HG03196 (cell line): ENCODE data around the gene RHBDF2.
"Not testable (repeated sequence)": the region's sequence is repeated elsewhere in the genome, so short reads cannot be mapped to it uniquely, and the experiment has no call there.

Experiments used
- ATAC-seq: cut with Tn5 transposase; IDR thresholded peaks from one replicate; pipeline ENCODE4 v1.9.1; 2021; ENCODE audit not compliant: unreplicated experiment

Gene RHBDF2

DNA sequence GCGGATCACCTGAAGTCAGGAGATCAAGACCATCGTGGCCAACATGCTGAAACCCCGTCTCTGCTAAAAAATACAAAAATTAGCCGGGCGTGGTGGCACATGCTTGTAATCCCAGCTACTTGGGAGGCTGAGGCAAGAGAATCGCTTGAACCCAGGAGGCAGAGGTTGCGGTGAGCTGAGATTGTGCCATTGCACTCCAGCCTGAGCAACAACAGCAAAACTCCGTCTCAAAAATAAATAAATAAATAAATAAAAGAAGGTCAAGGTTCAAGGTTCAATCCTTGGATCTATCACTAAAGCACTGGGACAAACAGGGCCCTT, 24.2 kb upstream of the RHBDF2 start:
- not testable (repeated sequence) for ATAC-seq

DNA sequence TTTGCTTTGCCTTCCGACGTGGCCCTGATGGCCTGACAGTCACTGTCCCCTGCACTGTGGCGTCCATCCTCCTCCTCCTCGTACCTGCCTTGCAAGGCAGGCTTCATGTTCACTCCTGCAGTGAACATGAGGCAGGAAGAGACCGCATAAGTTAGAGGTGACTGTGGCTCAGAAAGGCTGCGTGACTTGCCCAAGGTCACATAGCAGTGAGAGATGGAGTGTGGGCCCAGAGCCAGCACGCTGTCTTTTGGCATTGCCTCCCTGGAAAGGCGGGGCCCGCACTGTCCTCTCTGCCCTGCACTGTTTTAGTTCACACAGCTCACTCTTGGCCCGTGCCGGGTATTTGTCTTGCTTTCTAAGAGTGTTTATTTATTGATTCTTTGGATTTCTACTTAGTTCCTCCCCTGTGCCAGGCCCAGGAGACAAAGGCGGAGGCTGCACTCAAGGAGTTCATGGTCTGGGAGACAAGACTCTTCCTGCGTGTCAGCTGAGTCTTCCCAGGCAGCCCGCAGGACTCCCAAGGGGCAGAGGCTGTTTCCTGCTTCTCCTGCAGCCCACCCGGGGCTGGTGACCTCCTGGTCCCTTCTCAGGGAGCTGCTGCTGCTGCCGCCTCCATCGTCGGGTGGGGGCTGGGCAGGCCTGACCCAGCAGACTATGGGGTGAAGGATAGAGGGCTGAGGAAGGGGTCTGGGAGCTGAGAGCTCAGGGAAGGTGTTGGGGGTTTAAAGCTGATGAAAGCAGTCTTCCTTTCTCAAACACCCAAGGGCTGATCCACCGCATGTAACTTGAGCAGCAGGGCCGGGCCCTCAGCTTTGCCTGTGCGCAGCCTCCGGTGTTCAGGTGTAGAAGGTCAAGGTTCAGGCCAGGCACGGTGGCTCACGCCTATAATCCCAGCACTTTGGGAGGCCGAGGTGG, 23.6 kb upstream of the RHBDF2 start:
- no peak for ATAC-seq

DNA sequence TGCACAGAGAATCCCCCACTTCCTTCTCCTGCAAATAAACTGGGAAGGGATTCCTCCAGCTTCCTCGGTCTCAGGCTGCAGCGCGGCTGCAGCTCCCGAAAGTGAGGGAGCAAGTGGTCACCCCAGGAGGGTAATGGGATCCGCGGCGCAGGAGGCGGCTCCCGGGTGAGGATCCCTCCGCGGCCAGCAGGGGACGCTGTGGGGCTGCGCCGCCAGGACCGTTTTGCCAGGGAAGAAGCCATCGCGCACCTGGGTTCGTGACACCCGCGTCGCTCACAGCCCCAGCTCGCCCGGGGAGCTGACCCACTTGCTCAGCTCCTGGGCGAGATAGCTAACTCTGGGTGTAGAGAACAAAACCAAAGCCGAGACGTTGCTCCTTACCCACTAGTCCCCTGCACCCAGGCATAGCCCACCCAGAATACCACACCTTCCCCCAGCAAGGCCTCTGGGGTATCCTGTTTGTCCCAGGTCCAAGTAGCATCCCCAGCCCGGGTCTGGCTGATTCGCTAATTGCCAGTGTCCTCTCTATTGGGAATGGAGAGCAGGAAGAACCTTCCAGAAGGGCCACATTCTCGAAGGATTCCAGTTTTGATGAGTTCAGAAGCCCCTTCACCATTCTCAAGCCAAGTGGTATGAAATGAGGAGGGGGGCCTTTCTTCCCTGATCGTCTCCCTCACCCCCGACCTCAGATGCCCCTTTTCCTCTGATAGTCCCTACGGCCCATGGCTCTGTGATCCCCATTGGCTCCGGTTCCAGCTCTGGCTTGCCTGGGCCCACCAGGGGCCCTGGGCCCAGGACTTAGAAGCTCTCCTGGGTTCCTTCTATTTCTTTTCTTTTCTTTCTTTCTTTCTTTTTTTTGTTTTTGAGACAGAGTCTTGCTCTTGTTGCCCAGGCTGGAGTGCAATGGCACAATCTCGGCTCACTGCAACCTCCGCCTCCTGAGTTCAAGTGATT, 22.1 kb upstream of the RHBDF2 start:
- no peak for ATAC-seq

DNA sequence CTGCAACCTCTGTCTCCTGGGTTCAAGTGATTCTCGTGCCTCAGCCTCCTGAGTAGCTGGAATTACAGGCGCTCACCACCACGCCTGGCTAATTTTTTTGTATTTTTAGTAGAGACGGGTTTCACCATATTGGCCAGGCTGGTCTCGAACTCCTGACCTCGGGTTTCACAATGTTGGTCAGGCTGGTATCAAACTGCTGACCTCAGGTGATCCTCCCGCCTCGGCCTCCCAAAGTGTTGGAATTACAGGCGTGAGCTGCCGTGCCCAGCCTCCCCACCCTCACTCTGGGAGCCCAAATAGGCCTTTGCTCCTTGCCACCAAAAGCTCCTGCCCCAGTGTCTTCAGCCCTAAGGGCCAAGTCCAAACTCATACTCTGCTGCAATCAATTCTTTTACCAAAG, 20.5 kb upstream of the RHBDF2 start:
- not testable (repeated sequence) for ATAC-seq

DNA sequence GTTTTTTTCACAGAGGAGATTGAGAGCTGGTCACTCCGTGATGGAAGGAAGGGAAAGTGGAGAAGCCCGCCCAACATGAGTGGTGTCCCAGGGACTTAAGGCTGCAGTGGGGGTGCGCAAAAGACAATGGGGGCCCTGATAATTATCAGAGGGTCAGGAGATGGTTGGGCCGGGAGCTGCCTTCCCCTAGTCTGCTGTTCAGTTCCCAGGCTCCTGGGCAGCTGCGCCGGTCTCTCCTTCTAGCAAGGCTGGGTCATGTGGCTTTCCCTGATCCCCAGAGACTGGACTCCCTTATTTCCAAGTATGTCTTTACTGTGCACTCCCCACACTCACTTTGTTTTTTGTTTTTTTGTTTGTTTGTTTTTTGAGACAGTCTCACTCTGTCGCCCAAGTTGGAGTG, 20.0 kb upstream of the RHBDF2 start:
- no peak for ATAC-seq

DNA sequence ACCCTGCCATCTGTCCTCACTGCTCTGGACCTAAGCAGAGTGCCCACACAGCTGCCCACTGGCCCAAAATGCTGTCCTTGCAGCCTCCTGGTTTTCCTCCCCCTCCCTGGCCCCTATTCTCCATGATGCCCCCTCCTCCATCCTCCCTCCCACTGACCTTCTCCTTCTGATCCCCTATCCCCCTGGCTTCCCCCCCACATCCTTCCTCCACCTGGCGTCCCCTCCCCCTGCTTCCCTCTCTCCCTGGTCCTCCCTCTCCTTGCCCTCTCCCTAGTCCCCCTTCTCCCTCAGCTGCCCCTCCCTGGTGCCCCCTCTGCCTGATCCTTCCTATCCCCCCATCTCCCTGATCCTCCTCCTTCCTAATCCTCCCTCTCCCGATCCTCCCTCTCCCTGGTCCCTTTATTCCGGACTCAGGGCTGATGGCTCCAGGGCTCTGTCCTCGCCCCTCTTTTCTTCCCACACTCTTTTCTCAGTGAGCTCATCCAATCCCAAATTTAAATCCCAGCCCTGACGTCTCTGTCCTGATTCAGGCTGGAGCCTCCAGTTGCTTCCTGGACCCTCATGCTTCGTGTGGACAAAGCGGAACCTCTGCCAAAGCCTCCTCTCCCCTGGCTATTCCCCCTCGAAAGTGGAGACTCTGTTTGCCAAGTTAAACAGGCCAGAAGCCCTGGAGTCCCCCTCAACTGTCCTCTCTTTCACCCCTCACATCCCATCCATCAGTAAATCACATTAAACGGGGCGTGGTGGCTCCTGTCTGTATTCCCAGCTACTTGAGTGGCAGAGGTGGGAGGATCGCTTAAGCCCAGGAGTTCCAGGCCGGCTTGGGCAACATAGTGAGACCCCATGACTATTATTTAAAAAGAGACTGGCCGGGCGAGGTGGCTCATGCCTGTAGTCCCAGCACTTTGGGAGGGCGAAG, 18.1 kb upstream of the RHBDF2 start:
- ATAC-seq, result no peak

DNA sequence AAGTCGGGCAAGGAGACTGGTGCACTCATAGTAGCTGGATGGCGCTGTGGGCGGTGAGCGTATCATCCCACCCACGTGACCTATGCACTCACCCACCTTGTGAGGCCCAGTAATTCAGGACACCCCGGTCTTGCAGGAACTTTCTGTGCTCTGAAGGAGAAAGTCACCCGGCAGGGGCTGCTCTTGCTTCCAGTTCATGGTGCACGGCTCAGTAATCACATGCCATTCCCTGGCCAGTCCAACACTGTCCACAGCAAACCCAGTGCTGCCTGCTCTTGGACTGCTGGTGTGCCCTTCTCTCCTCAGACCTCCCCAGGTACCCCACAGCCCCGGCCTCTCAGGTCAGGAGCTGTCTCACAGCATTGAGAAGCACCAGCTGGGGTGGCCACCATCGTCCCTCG, 16.4 kb upstream of the RHBDF2 start:
- ATAC-seq, result no peak

DNA sequence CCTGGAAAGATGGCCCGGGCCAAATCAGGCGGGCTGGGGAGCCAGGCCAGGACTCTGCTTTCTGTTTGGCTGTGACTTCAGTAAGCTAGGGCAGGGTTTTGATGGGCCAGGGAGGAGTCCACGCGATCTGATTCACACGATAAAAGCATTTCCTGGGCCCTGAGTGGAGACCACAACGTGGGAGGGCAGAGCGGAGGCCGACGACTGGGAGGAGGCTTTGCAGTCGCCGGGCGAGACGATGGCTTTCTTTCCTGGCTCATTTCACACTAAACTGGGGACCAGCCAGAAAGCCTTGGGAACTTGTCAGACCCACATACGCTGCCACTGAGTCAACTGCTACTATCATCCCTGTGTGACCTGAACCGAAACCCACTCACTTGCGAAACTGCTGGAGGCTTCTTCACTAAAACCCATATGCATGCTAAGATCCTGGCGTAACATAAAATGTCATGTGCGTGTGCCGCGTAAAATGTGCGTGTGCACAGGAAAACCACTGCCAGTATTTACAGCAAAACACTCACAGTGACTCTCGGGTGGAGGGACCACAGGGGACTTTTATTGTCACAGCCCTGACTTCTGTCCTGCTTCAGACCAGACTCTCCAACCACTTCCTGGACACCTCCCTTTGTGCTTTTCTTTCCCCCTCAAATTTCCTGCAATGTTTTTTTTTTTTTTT, 14.2 kb upstream of the RHBDF2 start:
- ATAC-seq, result peak; percentile 60

DNA sequence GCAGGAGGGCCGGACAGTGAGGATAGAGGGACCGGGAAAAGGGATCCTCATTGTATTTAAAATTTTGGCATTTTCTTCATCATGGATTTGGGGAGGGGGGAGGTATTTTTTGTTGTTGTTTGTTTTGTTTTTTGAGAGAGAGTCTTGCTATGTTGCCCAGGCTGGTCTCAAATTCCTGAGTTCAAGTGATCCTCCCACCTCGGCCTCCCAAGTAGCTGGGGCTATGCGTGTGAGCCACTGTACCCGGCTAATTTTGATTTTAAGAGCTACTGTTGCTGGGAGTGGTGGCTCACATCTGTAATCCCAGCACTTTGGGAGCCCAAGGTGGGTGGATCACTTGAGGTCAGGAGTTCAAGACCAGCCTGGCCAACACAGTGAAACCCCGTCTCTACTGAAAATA, 13.1 kb upstream of the RHBDF2 start:
- ATAC-seq, result not testable (repeated sequence)

DNA sequence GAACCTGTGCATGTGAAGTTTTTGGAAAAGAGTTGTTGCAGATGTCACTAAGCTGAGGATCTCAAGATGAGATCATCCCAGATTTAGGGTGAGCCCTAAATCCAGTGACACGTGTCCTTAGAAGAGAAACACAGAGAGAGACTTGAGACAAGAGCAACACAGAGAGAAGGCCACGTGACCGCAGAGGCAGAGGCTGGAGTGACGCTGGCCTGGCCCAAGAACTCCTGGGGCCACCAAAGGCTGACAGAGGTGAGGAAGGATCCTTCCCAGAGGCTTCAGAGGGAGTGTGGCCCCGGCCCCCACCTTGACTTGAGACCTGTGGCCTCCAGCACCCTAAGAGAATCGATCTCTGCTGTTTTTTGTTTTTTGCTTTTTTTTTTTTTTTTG, 12.1 kb upstream of the RHBDF2 start:
- no peak for ATAC-seq

DNA sequence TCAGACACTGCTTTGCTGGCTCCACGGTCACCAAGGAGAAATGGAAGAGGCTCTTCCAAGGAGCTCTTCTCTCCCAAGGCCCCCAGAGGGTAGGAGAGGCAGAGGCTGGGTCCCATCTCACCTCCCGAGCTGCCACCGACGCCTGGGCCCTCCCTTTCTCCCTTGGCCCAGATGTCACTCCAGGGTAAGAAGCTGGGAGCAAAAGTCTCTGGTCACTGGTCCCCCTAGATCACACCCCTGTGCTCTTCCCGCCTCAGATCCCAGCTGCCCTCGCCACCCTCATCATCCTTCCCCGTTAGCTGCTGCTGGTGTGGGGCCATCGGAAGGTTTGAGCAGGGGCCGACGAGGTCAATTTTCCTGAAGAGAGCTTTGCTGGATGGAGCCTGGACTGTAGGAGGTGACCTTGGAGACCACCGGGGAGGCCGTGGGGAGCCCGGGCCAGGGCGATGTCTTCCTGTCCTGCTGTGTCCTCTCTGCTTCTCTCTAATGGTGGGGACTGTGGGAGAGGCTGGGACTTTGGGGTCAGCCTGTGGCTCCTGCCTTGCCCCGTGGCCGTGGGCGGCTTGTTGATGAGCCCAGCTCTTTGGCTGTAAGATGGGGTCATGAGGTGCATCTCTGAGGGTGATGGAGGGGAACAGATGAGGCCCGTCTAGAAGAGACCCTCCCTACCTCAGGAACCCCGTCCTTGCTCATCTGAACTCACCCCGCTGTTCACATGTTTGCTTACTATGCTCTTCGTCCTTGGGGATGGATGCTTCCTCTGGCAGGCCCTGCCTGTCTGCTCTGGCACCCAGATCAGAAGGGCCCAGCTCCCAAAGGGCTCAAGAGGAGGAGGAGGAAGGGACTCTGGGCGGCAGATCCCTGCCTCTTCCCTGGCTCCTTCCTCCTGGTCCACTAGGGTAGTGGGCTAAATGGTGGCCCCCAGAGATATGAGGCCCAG, 11.4 kb upstream of the RHBDF2 start:
- no peak for ATAC-seq

DNA sequence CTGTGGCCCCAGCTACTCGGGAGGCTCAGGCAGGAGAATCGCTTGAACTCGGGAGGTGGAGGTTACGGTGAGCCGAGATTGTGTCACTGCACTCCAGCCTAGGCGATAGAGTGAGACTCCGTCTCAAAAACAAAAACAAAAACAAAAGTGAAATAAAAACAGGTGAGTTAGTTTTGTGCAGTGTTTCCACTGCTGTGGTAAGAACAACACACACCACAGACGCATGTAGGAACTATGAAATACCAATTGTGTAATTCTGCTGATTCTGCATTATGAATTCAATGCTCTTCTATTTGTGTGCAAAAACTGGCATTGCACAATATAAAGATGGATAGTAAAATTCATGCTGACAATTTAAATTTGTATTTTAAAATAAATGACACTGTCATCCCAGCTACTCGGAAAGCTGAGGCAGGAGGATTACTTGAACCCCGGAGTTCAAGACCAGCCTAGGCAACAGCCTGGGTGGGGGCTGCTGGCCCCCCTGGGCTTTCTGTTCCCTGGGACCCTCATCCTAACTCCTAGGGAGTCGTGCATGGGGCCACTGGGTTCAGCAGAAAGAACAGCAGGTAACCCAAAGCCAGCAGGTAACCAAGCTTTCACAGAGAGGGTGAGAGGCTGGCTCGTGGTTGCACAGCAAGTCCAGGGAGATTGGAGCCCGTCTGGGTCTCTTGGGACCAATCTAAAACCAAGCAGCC, 10.6 kb upstream of the RHBDF2 start:
- no peak for ATAC-seq

DNA sequence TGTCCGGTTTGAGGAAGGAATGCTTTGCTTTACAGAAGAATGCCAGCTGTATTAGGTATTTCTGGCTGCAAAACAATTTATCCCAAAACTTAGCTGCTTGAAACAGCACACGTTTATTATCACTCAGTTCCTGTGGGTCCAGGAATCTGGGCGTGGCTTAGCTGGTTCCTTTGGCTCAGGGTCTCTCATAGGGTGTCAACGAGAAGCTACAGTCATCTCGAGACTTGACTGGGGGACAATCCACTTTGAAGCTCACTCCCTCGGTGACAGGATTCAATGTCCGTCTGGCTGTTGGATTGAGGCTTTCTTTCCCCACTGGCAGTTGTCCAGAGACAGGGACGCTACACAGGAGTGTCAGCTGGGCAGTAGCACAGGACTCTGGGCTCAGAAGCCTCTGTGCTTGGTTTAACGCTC, 9.6 kb upstream of the RHBDF2 start:
- ATAC-seq, result no peak

DNA sequence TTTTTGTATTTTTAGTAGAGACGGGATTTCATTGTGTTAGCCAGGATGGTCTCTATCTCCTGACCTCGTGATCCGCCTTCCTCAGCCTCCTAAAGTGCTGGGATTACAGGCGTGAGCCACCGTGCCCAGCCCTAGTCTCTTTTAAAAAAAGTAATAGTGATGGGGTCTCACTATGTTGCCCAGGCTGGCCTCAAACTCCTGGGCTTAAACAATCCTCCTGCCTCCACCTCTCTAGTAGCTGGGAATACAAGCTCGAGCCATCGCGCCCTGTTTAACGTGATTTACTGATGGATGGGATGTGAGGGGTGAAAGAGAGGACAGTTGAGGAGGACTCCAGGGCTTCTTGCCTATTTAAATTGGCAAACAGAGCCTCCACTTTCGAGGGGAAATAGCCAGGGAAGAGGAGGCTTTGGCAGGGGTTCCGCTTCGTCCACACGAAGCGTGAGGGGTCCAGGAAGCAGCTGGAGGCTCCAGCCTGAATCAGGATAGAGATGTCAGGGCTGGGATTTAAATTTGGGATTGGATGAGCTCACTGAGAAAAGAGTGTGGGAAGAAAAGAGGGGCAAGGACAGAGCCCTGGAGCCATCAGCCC, 7.3 kb upstream of the RHBDF2 start:
- not testable (repeated sequence) for ATAC-seq

DNA sequence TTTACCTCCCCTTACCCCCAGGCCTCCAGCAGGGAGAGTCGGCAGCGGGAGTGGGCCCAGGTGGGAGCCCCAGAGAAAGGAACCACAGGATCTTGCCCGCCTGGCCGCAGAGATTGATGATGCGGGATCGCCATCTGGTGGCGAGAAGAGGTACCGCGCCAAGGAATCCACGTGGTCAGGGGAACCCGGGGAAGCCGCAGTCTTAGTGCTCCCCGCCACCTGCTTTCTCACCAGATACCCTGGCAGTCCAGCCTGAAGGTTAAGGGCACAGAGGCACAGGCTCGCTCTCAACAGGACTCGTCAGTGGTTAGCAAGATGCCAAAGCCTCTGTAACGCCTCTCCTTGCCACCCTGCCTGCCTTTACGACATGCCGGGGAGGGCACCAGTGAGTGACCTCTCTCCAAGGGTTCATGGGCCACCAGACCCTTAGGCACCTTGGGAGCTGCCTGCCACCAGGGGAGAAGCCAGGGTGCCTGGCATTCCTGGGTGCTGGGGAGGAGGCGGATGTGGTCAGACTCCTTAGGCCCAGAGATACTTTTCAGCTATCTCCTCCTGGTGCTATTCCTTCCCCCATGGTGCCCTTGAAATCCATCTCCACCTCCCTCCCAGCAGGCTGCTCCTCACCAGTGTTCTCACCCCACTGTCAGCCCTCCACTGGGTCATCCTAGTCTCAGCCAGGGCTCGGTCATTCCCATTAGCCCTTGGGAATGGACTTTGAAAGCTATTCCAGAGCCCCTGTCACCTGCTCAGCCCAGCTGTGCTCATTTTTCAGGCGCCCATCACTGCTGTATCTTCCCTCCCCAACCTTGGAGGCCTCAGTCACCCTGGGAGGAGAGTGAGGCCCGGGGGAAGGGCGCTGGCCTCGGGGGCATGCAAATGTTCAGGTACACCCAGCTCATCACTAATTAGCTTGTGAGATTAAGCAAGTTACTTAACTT, 5.5 kb upstream of the RHBDF2 start:
- no peak for ATAC-seq

DNA sequence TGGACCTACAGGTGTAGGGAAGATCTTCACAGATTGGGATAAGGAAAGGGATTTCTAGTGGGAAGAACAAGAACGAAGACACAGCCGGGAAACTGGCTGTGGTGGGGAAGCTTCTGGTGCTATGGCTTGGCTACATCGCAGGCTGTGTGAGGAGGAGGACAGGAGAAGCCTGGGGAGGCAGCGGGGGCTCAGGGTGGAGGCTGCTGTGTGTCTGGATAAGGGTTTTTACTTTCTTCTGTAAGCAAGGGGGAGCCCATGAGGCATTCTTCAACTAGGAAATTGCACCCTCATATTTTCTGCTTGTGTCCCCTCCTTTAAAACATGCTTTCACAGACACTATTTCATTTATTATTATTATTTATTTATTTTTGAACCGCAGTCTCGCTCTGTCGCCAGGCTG, 2.9 kb upstream of the RHBDF2 start:
- no peak for ATAC-seq
